Activated CD4-positive, alpha-beta T cell treated with anti-CD3 and anti-CD28 coated beads for 4 hours (primary cell): ENCODE data around the gene TAGLN3.

Experiments used
- DNase-seq, 2 donors: peaks; one replicate each; pipeline ENCODE4 v3.0.0-alpha.2; 2020

The TAGLN3 gene

DNA sequence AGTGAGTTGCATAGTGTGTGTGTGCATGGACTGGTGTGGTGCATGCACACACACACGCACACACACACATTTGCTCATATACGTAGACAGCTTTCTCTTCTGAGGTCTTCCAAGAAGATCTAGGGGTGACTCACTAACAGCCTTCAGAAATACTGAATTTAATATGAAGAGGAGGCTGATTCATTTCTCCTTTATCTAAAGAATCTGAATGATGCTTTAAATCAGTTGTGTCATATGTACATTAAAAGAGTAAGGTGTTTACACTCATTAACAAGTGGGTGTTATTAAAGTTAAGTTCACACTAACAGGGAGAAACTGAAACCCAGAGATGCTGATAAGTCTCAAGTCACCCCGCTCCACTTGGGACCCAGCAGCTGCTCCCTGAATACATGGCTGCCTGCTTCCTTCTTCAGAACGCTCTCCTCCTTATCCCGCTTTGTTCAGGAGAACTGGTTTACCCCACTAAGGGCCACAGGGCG, 57.8 kb downstream of the TAGLN3 start:
- peak in 1 of 2 donors; percentile 13 for DNase-seq

DNA sequence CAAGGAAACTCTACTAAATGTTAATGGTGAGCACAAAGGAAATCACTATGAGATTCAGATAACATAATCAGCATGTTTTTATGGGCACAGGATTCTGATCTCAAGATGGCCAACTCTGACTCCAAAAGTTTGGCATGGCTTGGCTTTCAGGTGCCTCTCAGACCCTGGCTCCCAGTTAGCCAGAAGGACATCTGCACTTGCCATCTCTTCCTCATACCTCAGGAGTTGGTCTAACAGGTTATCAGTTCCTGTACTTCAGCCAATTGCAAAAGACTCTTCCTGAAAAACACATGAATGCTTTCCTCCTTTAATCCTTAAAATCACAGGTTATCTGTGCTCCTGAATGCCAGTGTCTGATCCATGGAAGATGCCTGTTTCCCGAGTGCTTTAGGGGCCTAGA, 60.8 kb downstream of the TAGLN3 start:
- DNase-seq: no peak

DNA sequence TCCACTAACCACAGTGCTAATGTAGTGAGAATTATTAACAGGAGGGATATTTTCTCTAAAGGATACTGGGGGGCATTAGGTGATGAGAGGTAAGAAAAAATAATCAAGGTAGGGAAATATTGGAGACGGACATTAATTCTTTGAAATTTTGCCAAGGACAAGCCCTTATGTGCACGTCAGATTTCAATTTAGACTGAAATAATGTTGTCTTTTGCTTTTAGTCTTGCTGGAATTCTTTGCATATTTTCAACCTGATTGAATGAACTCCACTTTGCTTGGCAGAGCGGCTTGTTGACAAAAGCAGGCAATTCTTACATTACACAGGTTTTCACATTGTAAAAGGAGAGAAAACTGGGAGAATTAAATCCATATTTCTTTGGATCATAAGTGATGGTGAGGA, 62.4 kb downstream of the TAGLN3 start:
- DNase-seq: no peak
